Astrocyte (in vitro differentiated cells and primary cell): ENCODE data around the gene NBEA. TPM values are rescaled to one million over a fixed set of nuclear protein-coding genes. Genes with fewer than 3 reads are reported as not detected.

Source experiments
- DNase-seq: peaks from one replicate; pipeline ENCODE4 v3.0.0-alpha.2; 2010; ENCODE audit warnings: low read depth
- FAIRE-seq: peaks from 2 replicates; lab custom pipeline; 2011; peaks lifted over from hg19 to GRCh38; lab: Jason Lieb, UNC
- H2AFZ ChIP-seq: 2 replicates; pipeline ENCODE4 v1.6.0; 2012; ENCODE audit warnings: low read depth, low read length, inconsistent platforms
- H3K27ac ChIP-seq: 2 replicates; pipeline ENCODE4 v1.5.1; 2011; ENCODE audit warnings: low read depth, low read length, inconsistent platforms
- H3K27me3 ChIP-seq: 2 replicates; pipeline ENCODE4 v1.6.0; 2011; ENCODE audit warnings: low read length, inconsistent platforms; ENCODE audit not compliant: insufficient read depth
- H3K36me3 ChIP-seq: 2 replicates; pipeline ENCODE4 v1.5.1; 2011; ENCODE audit warnings: low read length, inconsistent platforms; ENCODE audit not compliant: insufficient read depth
- H3K4me1 ChIP-seq: 2 replicates; pipeline ENCODE4 v1.5.1; 2011; ENCODE audit warnings: low read length, inconsistent platforms; ENCODE audit not compliant: insufficient read depth
- H3K4me2 ChIP-seq: 2 replicates; pipeline ENCODE4 v1.6.0; 2012; ENCODE audit warnings: low read length, inconsistent platforms
- H3K4me3 ChIP-seq: 2 replicates; pipeline ENCODE4 v1.5.1; 2011; ENCODE audit warnings: low read depth, mild to moderate bottlenecking, low read length, inconsistent platforms; ENCODE audit not compliant: insufficient read depth
- H3K79me2 ChIP-seq: 2 replicates; pipeline ENCODE4 v1.6.0; 2012; ENCODE audit warnings: mild to moderate bottlenecking, low read length, inconsistent platforms; ENCODE audit not compliant: insufficient read depth
- H3K9ac ChIP-seq: 2 replicates; pipeline ENCODE4 v1.6.0; 2012; ENCODE audit warnings: mild to moderate bottlenecking, low read length, inconsistent platforms
- H3K9me3 ChIP-seq: 2 replicates; pipeline ENCODE4 v1.5.1; 2012; ENCODE audit warnings: low read depth, mild to moderate bottlenecking, low read length, inconsistent platforms; ENCODE audit not compliant: insufficient read depth
- H4K20me1 ChIP-seq: 2 replicates; pipeline ENCODE4 v1.6.0; 2012; ENCODE audit warnings: low read length, inconsistent platforms; ENCODE audit not compliant: insufficient read depth
- H3K27ac Mint-ChIP-seq: one replicate; pipeline ENCODE4 v1.8.0; 2021; ENCODE audit warnings: mild to moderate bottlenecking, mixed read lengths; ENCODE audit not compliant: unreplicated experiment
- H3K27me3 Mint-ChIP-seq: one replicate; pipeline ENCODE4 v1.8.0; 2021; ENCODE audit warnings: low read depth, mixed read lengths; ENCODE audit not compliant: unreplicated experiment
- H3K36me3 Mint-ChIP-seq: one replicate; pipeline ENCODE4 v1.8.0; 2021; ENCODE audit warnings: low read depth, mixed read lengths; ENCODE audit not compliant: unreplicated experiment
- H3K4me1 Mint-ChIP-seq: one replicate; pipeline ENCODE4 v1.8.0; 2021; ENCODE audit warnings: low read depth, mixed read lengths; ENCODE audit not compliant: unreplicated experiment
- H3K4me3 Mint-ChIP-seq: one replicate; pipeline ENCODE4 v1.8.0; 2021; ENCODE audit warnings: mild to moderate bottlenecking, moderate library complexity, mixed read lengths; ENCODE audit not compliant: unreplicated experiment
- H3K9me3 Mint-ChIP-seq: one replicate; pipeline ENCODE4 v1.8.0; 2021; ENCODE audit warnings: mild to moderate bottlenecking, mixed read lengths; ENCODE audit not compliant: unreplicated experiment
- EZH2 ChIP-seq: IDR thresholded peaks from 2 replicates; pipeline ENCODE4 v1.6.1; 2012; ENCODE audit warnings: mild to moderate bottlenecking, low read length, inconsistent platforms; ENCODE audit not compliant: insufficient read depth
- total RNA-seq: library from RNA; stranded (reverse); gene quantifications from 2 replicates; pipeline ENCODE4 v1.2.1, GENCODE V29; 2021
- TF ChIP-seq, protein P1 (sequence below): IDR thresholded peaks from 2 replicates; pipeline ENCODE4 v1.5.1; 2011; ENCODE audit warnings: low read depth, mild to moderate bottlenecking, inconsistent platforms, low read length, moderate library complexity; ENCODE audit not compliant: insufficient read depth

NBEA gene
- total RNA-seq, 1 donor from 2014 or later: 7.8 TPM

DNA sequence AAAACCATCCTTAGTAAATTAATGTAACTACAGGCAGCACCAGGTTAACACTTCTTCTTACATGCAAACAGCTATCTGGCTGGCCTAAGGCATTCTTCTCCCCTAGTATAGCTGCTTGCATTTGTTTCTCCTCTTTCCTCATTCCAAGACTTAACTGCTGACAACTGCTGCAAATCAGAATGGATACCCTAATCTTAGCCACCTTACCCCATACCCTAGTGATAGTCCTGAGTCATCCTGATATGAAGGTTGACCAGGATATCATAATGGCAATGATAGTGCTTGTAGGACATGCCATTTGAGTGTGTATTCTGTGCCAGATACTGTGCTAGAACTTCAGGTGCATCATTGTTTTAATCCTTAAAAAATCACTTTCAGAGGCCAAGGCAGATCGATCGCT lies 672.6 kb downstream of the NBEA start:
- Histone ChIP-seq H3K36me3 (no peaks in the 10 kb centered on the region), H3K4me1 (no peaks in the 10 kb centered on the region), H3K27ac (no peak overlapping the region), H3K79me2 (no peaks in the 10 kb centered on the region), H3K9me3 (no peaks in the 10 kb centered on the region), H3K27me3 (no peaks in the 10 kb centered on the region), H3K4me2 (no peak overlapping the region), H3K4me3 (no peak overlapping the region), H2AFZ (no peak overlapping the region), H3K9ac (no peak overlapping the region), H4K20me1 (no peaks in the 10 kb centered on the region)
- no peak for DNase-seq
- Mint-ChIP-seq H3K27me3 (no peaks in the 10 kb centered on the region), H3K4me1 (no peaks in the 10 kb centered on the region), H3K27ac (no peak overlapping the region), H3K9me3 (no peaks in the 10 kb centered on the region), H3K36me3 (no peaks in the 10 kb centered on the region), H3K4me3 (no peak overlapping the region)
- TF ChIP-seq, protein P1, sequence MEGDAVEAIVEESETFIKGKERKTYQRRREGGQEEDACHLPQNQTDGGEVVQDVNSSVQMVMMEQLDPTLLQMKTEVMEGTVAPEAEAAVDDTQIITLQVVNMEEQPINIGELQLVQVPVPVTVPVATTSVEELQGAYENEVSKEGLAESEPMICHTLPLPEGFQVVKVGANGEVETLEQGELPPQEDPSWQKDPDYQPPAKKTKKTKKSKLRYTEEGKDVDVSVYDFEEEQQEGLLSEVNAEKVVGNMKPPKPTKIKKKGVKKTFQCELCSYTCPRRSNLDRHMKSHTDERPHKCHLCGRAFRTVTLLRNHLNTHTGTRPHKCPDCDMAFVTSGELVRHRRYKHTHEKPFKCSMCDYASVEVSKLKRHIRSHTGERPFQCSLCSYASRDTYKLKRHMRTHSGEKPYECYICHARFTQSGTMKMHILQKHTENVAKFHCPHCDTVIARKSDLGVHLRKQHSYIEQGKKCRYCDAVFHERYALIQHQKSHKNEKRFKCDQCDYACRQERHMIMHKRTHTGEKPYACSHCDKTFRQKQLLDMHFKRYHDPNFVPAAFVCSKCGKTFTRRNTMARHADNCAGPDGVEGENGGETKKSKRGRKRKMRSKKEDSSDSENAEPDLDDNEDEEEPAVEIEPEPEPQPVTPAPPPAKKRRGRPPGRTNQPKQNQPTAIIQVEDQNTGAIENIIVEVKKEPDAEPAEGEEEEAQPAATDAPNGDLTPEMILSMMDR: no peak
- TF ChIP-seq EZH2: no peak
- no peak for FAIRE-seq

- TF ChIP-seq EZH2: no peak
- TF ChIP-seq, protein P1: no peak
- DNase-seq (no peak), FAIRE-seq (no peak)
- Histone ChIP-seq H3K9me3 (no peaks in the 10 kb centered on the region), H3K27me3 (no peaks in the 10 kb centered on the region), H3K79me2 (no peaks in the 10 kb centered on the region), H3K4me1 (no peaks in the 10 kb centered on the region), H3K36me3 (no peaks in the 10 kb centered on the region), H4K20me1 (no peaks in the 10 kb centered on the region), H2AFZ (no peak overlapping the region), H3K4me3 (no peak overlapping the region), H3K27ac (no peak overlapping the region), H3K9ac (no peak overlapping the region), H3K4me2 (no peak overlapping the region)
- no peak overlapping the region for H3K4me3 Mint-ChIP-seq
- no peaks in the 10 kb centered on the region for H3K36me3 Mint-ChIP-seq
- H3K9me3 Mint-ChIP-seq: no peaks in the 10 kb centered on the region
- peaks cover 7% of the 10 kb centered on the region for H3K4me1 Mint-ChIP-seq
- H3K27me3 Mint-ChIP-seq: no peaks in the 10 kb centered on the region
- H3K27ac Mint-ChIP-seq: no peak overlapping the region
Measured at GRCh38 chr13:35617420-35617819, 675.4 kb downstream of the NBEA start.

GRCh38 chr13:35618565-35619083 lies 676.6 kb downstream of the NBEA start:
- no peak overlapping the region for H3K27ac ChIP-seq
- FAIRE-seq: no peak
- no peaks in the 10 kb centered on the region for H3K36me3 Mint-ChIP-seq

More at GRCh38 chr13:35618565-35619083, 676.6 kb downstream of the NBEA start:
- no peak overlapping the region for H3K27ac Mint-ChIP-seq
- Histone ChIP-seq H3K9me3 (no peaks in the 10 kb centered on the region), H3K4me1 (no peaks in the 10 kb centered on the region), H3K4me2 (no peak overlapping the region), H3K27me3 (no peaks in the 10 kb centered on the region), H2AFZ (no peak overlapping the region), H4K20me1 (no peaks in the 10 kb centered on the region), H3K79me2 (no peaks in the 10 kb centered on the region), H3K9ac (no peak overlapping the region), H3K4me3 (no peak overlapping the region), H3K36me3 (no peaks in the 10 kb centered on the region)
- no peak overlapping the region for H3K4me3 Mint-ChIP-seq
- no peaks in the 10 kb centered on the region for H3K27me3 Mint-ChIP-seq
- H3K9me3 Mint-ChIP-seq: no peaks in the 10 kb centered on the region
- TF ChIP-seq EZH2: no peak
- TF ChIP-seq, protein P1: no peak
- DNase-seq: no peak
- peaks cover 7% of the 10 kb centered on the region for H3K4me1 Mint-ChIP-seq
